Kidney (tissue), 2 donors: ENCODE results near the gene MICAL2. TPM values are rescaled to one million over a fixed set of nuclear protein-coding genes. Genes with fewer than 3 reads are reported as not detected.

Source experiments
- microRNA-seq: library from miRNA; unstranded; fragments of <30 nt; microRNA quantifications from one replicate; pipeline ENCODE4 v1.2.0, GENCODE V29; 2020
- polyA plus RNA-seq: library from polyadenylated mRNA; stranded (reverse); fragments of 350-450 nt; fragmentation: Illumina TruSeq; extraction: RNeasy Lipid Tissue Mini Kit (QIAGEN cat#74804); gene quantifications from one replicate; pipeline ENCODE4 v1.2.3, GENCODE V29; 2014; ENCODE audit warnings: low read depth, low replicate concordance; ENCODE audit not compliant: insufficient read depth
- total RNA-seq: library from RNA; stranded (reverse); fragmentation: NEBNext Ultra II Directional; extraction: Animal tissue kit (Norgen Biotek cat#: 25700); gene quantifications from one replicate; pipeline ENCODE4 v1.2.1, GENCODE V29; 2021
- donor health status: DM: yes; HTN: yes; CAD: no.

The MICAL2 gene
- total and polyA plus RNA-seq, 2 donors from 2014 or later = 7.8 to 64.5 TPM

Small RNAs within 50 kb of the gene (microRNA-seq; reads per million reads assigned to microRNA genes)
- not detected for gene MIR6124

Other genes with a start within 250 kb of the MICAL2 start
- 59.5 TPM for gene DKK3, start 102.0 kb upstream of the MICAL2 start, total RNA-seq
- gene DKK3, start 102.0 kb upstream of the MICAL2 start, polyA plus RNA-seq = 49.6 TPM